Uterus (tissue), 4 donors: ENCODE results near the gene MED25. TPM values are rescaled to one million over a fixed set of nuclear protein-coding genes. Genes with fewer than 3 reads are reported as not detected.

ENCODE experiments used
- DNase-seq, 2 donors: peaks; one replicate each; pipeline ENCODE4 v3.0.0-alpha.2; 2019 to 2020
- H3K27ac ChIP-seq, 2 donors: fragments of 200-600 bp; sonication (generic); 1 replicate in 1 of 2; 2 replicates in 1 of 2; pipeline ENCODE4 v1.5.1; 2016 to 2018
- H3K27me3 ChIP-seq, 2 donors: fragments of 200-600 bp; sonication (generic); one replicate each; pipeline ENCODE4 v1.5.1; 2018 to 2019; ENCODE audit warnings: control low read depth in 1 of 2
- H3K36me3 ChIP-seq, 2 donors: fragments of 200-600 bp; sonication (generic); one replicate each; pipeline ENCODE4 v1.5.1; 2019; ENCODE audit warnings: control low read depth in 1 of 2
- H3K4me1 ChIP-seq, 2 donors: fragments of 200-600 bp; sonication (generic); one replicate each; pipeline ENCODE4 v1.5.1; 2018 to 2019; ENCODE audit warnings: control low read depth in 1 of 2
- H3K4me3 ChIP-seq, 2 donors: fragments of 200-600 bp; sonication (generic); 1 replicate in 1 of 2; 2 replicates in 1 of 2; pipeline ENCODE4 v1.5.1; 2018 to 2019; ENCODE audit warnings: mild to moderate bottlenecking in 1 of 2
- H3K9me3 ChIP-seq, 2 donors: fragments of 200-600 bp; sonication (generic); one replicate each; pipeline ENCODE4 v1.5.1; 2019; ENCODE audit warnings: control low read depth in 1 of 2
- POLR2A ChIP-seq, 2 donors: fragments of 450-650 bp; IDR thresholded peaks; one replicate each; pipeline ENCODE4 v1.6.1; 2016; ENCODE audit warnings: antibody characterized with exemption in 2 of 2, mild to moderate bottlenecking in 1 of 2, moderate library complexity in 1 of 2
- intact Hi-C: fragments of 100-400 bp; cut with DNase I; formaldehyde crosslinking; loops from one replicate; pipeline ENCODE4 v1.15.1; 2023; ENCODE audit warnings: low total_unique reads
- total RNA-seq, 4 donors: library from RNA; depleted of rRNA in 3 of 4; stranded (reverse); fragments of >200 nt in 3 of 4; gene quantifications; one replicate each; pipeline versions ENCODE4 v1.1.0 to v1.2.4, GENCODE V29; 2014 to 2023
- TF ChIP-seq, protein P1 (sequence below), 4 experiments: fragments of 200-600 bp in 2 of 4; fragments of 450-650 bp in 2 of 4; sonication (generic) in 2 of 4; IDR thresholded peaks; one replicate each; pipeline ENCODE4 v1.5.1; 2016 to 2019; ENCODE audit warnings: antibody characterized with exemption in 4 of 4, mild to moderate bottlenecking in 2 of 4, moderate library complexity in 1 of 4
- donor health status: DM: yes; HTN: yes; CAD: no.

The MED25 gene
- total RNA-seq, 4 donors from 2014 or later = 21.1 to 48.1 (median 26.8) TPM

- H3K4me3 ChIP-seq = no peak overlapping the region
- no peaks in the 10 kb centered on the region for H3K27me3 ChIP-seq
- no peaks in the 10 kb centered on the region for H3K36me3 ChIP-seq
- H3K9me3 ChIP-seq = no peaks in the 10 kb centered on the region
- intact Hi-C loops = no loop called here
- no peak for DNase-seq
- TF ChIP-seq, protein P1, sequence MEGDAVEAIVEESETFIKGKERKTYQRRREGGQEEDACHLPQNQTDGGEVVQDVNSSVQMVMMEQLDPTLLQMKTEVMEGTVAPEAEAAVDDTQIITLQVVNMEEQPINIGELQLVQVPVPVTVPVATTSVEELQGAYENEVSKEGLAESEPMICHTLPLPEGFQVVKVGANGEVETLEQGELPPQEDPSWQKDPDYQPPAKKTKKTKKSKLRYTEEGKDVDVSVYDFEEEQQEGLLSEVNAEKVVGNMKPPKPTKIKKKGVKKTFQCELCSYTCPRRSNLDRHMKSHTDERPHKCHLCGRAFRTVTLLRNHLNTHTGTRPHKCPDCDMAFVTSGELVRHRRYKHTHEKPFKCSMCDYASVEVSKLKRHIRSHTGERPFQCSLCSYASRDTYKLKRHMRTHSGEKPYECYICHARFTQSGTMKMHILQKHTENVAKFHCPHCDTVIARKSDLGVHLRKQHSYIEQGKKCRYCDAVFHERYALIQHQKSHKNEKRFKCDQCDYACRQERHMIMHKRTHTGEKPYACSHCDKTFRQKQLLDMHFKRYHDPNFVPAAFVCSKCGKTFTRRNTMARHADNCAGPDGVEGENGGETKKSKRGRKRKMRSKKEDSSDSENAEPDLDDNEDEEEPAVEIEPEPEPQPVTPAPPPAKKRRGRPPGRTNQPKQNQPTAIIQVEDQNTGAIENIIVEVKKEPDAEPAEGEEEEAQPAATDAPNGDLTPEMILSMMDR (IDR thresholded peaks at IDR 0.05) = no peak
- no peak for TF ChIP-seq POLR2A (IDR thresholded peaks at IDR 0.05)
- H3K4me1 ChIP-seq = peaks cover 0 to 15% of the 10 kb centered on the region in 2 donors
- no peak overlapping the region for H3K27ac ChIP-seq
Measured at GRCh38 chr19:49873834-49874233, 55.7 kb downstream of the MED25 start.

DNA sequence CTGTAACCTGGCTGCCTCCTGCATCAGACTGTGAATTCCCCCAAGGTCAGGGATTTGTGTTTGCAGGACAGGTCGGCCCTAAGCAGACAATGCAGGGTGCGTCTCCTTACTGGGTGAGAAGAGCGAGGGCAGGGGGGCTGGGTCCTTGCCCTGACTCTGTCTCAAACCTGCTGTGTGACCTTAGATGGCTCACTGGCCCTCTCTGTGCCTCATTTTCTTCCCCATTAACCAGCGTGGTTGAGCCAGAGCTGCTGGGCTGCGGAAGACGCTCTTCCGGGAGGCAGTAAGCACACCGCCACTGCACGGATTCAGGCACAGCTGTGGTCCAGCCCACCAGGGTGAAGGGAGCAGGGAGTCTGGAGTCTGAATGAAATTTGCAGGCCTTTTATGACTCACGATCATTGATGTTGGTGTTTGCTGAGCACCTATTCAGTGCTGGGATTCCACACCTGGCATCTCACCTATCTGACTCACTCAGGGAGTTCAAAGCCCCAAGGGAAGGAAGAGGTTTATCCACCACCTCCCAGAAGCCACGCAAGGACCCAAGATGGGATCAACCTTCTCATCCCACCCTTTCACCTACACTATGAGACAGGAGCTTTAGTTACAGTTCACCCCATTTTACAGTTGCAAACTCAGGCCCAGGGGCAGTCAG lies 56.5 kb downstream of the MED25 start:
- TF ChIP-seq, protein P1 (IDR thresholded peaks at IDR 0.05) = no peak
- no peak for TF ChIP-seq POLR2A (IDR thresholded peaks at IDR 0.05)
- H3K36me3 ChIP-seq = no peaks in the 10 kb centered on the region
- peaks cover 0 to 13% of the 10 kb centered on the region in 2 donors for H3K4me1 ChIP-seq
- no peaks in the 10 kb centered on the region for H3K9me3 ChIP-seq
- peak overlapping the region in 1 of 2 donors; percentile 100 for H3K27ac ChIP-seq
- H3K4me3 ChIP-seq = no peak overlapping the region
- DNase-seq = no peak
- intact Hi-C loops = no loop called here
- no peaks in the 10 kb centered on the region for H3K27me3 ChIP-seq

DNA sequence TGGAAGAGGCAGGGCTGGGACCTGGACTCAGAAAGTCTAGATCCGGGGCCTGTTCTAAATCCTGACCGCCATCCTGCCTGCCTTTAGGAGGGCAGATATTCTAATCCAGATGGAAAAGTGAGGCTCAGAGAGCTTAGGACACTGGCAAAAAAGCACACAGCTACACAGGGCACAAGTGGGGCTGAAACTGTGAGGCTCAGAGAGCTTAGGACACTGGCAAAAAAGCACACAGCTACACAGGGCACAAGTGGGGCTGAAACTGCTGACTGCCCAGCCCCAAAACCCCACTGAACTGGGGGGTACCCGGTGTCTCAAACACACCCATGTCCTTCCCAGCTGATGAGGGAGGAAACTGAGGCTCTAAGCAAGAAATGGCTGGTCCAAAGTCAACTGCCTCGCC lies 57.1 kb downstream of the MED25 start:
- TF ChIP-seq POLR2A (IDR thresholded peaks at IDR 0.05) = no peak
- TF ChIP-seq, protein P1 (IDR thresholded peaks at IDR 0.05) = no peak
- Histone ChIP-seq H3K9me3 (no peaks in the 10 kb centered on the region), H3K4me1 (peaks cover 0 to 10% of the 10 kb centered on the region in 2 donors), H3K4me3 (peak overlapping the region in 1 of 2 donors; percentile 63), H3K27ac (peak overlapping the region; percentile 96 to 100), H3K27me3 (no peaks in the 10 kb centered on the region), H3K36me3 (no peaks in the 10 kb centered on the region)
- intact Hi-C loops = no loop called here
- DNase-seq = no peak

- peak overlapping the region; percentile 96 to 100 for H3K27ac ChIP-seq
- intact Hi-C loops = no loop called here
- no peaks in the 10 kb centered on the region for H3K36me3 ChIP-seq
- no peaks in the 10 kb centered on the region for H3K9me3 ChIP-seq
- no peak for TF ChIP-seq POLR2A (IDR thresholded peaks at IDR 0.05)
- TF ChIP-seq, protein P1 (IDR thresholded peaks at IDR 0.05) = no peak
- H3K4me1 ChIP-seq = peaks cover 0 to 7% of the 10 kb centered on the region in 2 donors
- no peaks in the 10 kb centered on the region for H3K27me3 ChIP-seq
- DNase-seq = peak; percentile 70 to 78
- peak overlapping the region; percentile 63 to 100 for H3K4me3 ChIP-seq
Measured at GRCh38 chr19:49875857-49876421, 57.9 kb downstream of the MED25 start.

DNA sequence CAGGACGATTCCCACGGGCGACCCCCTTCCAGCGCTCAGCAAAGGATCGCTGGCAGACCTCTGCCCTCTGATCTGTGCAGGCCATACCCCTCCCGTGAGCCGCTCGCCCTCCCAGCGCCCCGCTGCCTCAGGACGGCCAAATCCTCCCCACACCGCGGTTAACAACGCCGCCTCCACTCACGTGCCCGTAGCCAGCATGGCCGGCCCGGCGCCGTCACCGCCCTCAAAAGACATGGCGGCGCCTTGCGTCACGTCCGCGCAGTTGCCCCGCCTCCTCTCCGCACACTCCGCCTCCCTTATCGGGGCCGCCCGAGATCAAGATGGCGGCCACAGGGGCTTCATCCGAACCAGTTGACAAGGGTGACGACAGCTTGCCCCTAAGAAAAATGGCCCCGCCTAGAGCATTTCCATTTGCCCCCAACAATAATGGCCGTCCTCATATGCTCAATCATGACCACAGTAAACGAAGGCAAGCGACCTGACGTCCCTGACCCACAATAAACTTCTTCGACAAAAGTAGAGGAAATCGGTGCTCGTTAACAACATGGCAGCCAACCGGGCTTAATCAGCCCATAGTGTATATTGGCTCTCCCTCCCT lies 58.4 kb downstream of the MED25 start:
- peak overlapping the region; percentile 65 to 100 for H3K4me3 ChIP-seq
- no peaks in the 10 kb centered on the region for H3K9me3 ChIP-seq
- no peaks in the 10 kb centered on the region for H3K27me3 ChIP-seq
- intact Hi-C loops = no loop called here
- peaks cover 0 to 7% of the 10 kb centered on the region in 2 donors for H3K4me1 ChIP-seq
- TF ChIP-seq, protein P1 (IDR thresholded peaks at IDR 0.05) = no peak
- TF ChIP-seq POLR2A (IDR thresholded peaks at IDR 0.05) = peak; percentile 43 to 61
- no peaks in the 10 kb centered on the region for H3K36me3 ChIP-seq
- H3K27ac ChIP-seq = peak overlapping the region; percentile 96 to 100
- peak; percentile 98 to 99 for DNase-seq
